GM21423 (cell line): ENCODE measurements around the gene ADPRH.
A peak's percentile ranks its signal among the peaks of the same experiment; 100 is the strongest.
"Not testable (repeated sequence)": the region's sequence is repeated elsewhere in the genome, so short reads cannot be mapped to it uniquely, and the experiment has no call there.

ENCODE experiments used
- ATAC-seq: cut with Tn5 transposase; IDR thresholded peaks from one replicate; pipeline ENCODE4 v1.9.1; 2021; ENCODE audit warnings: mild to moderate bottlenecking, moderate library complexity; ENCODE audit not compliant: unreplicated experiment

ADPRH gene

GRCh38 chr3:119594929-119595328 is 15.6 kb downstream of the ADPRH start:
- not testable (repeated sequence) for ATAC-seq

DNA sequence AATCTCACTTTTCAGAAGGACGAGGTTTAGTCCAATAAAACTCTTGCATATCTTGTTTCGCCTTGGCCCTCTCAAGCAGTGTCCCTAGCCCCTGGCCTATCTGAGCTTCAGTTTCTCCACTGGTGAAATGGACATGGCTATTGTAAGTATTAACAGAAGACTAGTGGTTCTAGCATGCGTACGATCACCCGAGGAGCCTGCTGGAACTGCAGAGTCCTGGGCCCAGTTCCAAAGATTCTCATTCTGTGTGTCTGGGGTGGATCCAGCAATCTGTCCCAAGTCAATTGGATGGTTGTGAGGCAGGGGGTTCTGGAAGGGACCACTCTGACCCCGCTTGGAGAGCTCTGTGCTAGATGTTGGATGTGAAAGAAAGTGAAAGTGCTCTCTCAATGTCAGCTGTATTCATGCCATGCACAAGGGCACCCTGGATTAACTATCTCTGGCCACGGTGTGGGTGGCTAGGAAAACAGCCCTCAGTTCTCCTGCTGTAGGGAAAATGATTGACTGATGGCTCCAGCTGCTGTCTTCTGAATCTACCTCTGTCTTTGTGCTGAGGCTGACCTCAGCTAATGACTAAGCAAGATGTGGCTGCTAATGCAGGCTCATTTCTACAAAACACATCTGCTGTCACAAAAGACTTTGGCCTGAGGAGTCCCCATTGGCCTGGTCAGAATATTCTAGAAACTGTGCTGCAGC is 16.5 kb downstream of the ADPRH start:
- ATAC-seq = no peak

GRCh38 chr3:119596398-119596797 is 17.1 kb downstream of the ADPRH start:
- ATAC-seq = no peak

- ATAC-seq = no peak
Measured at GRCh38 chr3:119597548-119598288, 18.4 kb downstream of the ADPRH start, which contains the start of gene PLA1A. TSS of gene PLA1A (plus strand) at chr3:119597885. CDS start at chr3:119597914, 29 bp downstream.

GRCh38 chr3:119598410-119599098 is 19.3 kb downstream of the ADPRH start:
- peak; percentile 56 for ATAC-seq

DNA sequence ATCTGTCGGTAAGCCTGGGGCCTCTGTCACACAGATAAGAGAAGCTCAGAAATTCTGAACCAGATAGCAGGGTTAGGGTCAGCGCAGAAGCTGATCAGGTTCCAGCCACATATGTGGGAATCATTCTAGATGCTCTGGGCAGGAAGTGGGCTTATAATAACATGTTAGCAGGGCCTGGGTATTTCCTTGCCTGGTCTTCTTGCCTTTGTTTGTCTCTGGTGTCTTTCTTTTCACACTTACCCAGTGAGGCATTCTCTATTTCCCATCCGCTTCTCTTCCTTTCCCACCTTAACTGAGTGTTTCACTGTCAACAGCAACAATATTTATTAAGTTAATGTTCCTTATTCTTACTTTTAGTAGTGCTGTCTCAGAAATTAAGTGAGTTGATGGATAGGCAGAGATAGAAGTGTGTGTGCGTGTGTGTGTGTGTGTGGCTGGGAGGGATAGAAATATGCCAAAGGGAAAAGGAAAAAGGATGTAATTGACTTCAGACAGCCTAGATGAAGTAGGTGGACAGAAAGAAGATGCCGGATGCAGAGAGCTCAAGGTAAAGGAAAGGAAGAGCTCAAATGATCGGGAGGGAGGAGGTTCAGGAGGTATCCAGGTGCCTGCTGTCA is 20.4 kb downstream of the ADPRH start:
- no peak for ATAC-seq

DNA sequence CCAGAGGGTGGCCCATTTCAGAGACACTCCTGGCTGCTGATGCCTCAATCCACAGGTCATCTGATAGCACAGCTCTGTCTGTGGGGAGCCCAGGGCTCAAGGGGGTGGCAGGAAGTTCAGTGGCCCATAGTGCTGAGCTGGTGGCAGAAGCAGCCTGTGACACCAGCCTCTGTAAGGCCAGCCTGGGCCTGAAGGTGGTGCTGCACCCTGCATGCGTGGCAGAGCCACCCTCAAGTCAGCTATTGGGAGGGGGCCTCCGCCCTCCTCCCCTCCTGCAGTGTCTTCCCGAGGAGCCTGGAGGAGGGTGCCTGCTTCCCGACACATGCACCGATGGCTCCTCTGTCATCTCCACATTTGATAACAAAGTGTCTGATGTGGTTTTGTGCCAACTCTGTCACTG is 21.4 kb downstream of the ADPRH start:
- peak; percentile 63 for ATAC-seq

- ATAC-seq = no peak
Measured at GRCh38 chr3:119601154-119601553, 21.9 kb downstream of the ADPRH start.

- no peak for ATAC-seq
Measured at GRCh38 chr3:119602676-119603075, 23.4 kb downstream of the ADPRH start.

GRCh38 chr3:119604878-119605277 is 25.6 kb downstream of the ADPRH start:
- ATAC-seq = no peak

- ATAC-seq = no peak
Measured at GRCh38 chr3:119608405-119609000, 29.2 kb downstream of the ADPRH start.

DNA sequence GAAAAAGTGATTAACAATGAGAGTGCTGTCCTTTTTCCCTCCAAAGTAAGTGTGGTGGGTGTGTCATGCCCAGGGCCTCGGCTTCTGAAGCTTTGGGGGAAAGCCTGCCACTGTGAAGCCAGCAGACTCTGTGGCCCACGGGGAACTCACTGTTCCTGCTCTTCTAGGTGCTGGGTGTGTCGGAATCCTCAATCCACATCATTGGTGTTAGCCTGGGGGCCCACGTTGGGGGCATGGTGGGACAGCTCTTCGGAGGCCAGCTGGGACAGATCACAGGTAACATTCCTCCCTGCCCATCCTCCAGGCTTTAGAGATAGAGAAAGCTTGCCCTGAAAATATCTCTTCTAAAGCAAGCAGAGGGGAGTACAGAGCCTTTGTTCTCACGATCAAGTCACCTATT is 30.0 kb downstream of the ADPRH start:
- ATAC-seq = no peak

DNA sequence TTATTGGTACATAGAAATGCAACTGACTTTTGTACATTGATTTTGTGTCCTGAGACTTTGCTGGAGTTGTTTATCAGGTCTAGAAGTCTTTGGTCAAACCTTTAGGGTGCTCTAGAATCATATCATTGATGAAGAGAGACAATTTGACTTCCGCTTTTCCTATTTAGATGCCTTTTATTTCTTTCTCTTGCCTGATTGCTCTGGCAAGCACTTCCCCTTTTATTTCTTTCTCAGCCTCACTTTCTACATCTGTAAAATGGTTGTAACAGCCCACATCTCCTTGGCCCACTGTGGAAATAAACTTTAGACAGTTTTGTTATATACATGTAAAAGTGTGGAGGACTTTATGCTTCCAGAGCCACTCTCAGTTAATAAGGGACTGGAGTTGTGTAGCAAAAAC is 32.4 kb downstream of the ADPRH start:
- ATAC-seq = no peak

- no peak for ATAC-seq
Measured at GRCh38 chr3:119613201-119613600, 33.9 kb downstream of the ADPRH start.

DNA sequence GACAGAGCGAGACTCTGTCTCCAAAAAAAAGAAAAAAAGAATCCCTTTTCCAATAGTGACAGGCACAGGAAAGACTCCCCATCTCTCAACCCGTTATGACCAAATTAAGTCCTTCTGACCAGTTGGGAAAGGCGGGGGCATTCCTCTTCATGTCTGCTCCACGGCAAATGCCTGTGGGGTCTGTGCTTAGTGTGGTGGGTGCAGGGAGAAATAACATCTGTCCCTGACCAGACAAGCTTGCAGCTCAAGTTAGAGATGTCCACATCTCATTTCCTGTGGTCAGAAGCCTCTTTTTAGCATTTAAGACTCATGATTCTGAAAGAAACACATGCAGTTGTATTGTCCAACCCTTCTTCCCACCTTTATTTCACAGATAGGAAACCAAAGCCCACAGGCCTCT is 34.6 kb downstream of the ADPRH start:
- ATAC-seq = no peak

GRCh38 chr3:119616056-119616455 is 36.8 kb downstream of the ADPRH start:
- no peak for ATAC-seq

DNA sequence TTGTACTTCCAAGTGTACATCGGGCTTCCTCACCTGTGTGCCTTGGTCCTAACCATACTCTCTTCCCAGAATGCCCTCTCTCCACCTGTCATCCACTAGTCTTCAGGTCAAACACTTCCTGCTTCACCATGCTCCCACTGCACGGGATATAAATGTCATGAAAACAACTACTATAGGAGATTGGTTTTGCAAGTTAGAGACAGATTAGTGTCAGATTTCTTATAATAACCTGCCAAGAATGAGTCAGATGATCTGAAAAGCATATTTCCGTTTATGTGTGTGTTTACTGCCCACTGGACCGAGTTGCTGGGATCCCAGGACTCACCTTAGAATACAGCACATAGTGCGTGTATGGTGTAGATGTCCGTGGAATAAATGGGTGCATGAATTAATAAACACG is 39.8 kb downstream of the ADPRH start:
- no peak for ATAC-seq

GRCh38 chr3:119620899-119621298 is 41.6 kb downstream of the ADPRH start:
- ATAC-seq = no peak

GRCh38 chr3:119624002-119624720 is 44.9 kb downstream of the ADPRH start:
- no peak for ATAC-seq

- no peak for ATAC-seq
Measured at GRCh38 chr3:119625451-119626153, 46.3 kb downstream of the ADPRH start.
